ENCODE measurements around the gene RTCB. TPM values are rescaled to one million over a fixed set of nuclear protein-coding genes. Genes with fewer than 3 reads are reported as not detected.

Gene RTCB
- polyA plus RNA-seq, 1 of the 3 experiments (the other 2 are of a cell fraction) = 89.6 TPM

DNA sequence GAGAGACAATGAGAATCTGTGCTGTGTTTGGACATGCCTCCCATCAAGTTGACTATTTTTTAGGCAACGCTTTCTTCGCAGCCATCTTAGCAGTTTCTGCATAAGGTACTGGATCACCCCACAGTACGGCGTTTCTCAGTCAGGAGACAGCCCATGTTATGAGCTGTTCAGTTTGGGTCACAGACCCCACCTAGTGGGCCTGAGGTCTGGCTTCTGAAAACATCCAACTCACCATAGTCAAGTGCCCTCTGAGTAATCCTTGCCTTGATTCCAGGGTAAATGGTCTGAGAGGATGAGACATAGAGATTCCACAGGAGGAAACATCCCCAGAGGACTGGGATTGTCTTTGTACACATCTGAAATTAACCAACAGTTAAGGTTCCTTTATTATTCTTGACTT is 45.0 kb upstream of the RTCB start:
- TF ChIP-seq, protein P1, sequence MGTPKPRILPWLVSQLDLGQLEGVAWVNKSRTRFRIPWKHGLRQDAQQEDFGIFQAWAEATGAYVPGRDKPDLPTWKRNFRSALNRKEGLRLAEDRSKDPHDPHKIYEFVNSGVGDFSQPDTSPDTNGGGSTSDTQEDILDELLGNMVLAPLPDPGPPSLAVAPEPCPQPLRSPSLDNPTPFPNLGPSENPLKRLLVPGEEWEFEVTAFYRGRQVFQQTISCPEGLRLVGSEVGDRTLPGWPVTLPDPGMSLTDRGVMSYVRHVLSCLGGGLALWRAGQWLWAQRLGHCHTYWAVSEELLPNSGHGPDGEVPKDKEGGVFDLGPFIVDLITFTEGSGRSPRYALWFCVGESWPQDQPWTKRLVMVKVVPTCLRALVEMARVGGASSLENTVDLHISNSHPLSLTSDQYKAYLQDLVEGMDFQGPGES (IDR thresholded peaks at IDR 0.05; ENCODE audit: low read depth, low read length) = no peak
- TF ChIP-seq MXI1 (IDR thresholded peaks at IDR 0.05; ENCODE audit: low read depth, low read length) (no peak), YY1 (IDR thresholded peaks at IDR 0.05; ENCODE audit: low read depth) (no peak), RFX5 (IDR thresholded peaks at IDR 0.05; ENCODE audit: low read length) (no peak), FOXM1 (IDR thresholded peaks at IDR 0.05; ENCODE audit: low read depth) (no peak)
- TF ChIP-seq, protein P2, sequence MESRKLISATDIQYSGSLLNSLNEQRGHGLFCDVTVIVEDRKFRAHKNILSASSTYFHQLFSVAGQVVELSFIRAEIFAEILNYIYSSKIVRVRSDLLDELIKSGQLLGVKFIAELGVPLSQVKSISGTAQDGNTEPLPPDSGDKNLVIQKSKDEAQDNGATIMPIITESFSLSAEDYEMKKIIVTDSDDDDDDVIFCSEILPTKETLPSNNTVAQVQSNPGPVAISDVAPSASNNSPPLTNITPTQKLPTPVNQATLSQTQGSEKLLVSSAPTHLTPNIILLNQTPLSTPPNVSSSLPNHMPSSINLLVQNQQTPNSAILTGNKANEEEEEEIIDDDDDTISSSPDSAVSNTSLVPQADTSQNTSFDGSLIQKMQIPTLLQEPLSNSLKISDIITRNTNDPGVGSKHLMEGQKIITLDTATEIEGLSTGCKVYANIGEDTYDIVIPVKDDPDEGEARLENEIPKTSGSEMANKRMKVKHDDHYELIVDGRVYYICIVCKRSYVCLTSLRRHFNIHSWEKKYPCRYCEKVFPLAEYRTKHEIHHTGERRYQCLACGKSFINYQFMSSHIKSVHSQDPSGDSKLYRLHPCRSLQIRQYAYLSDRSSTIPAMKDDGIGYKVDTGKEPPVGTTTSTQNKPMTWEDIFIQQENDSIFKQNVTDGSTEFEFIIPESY (IDR thresholded peaks at IDR 0.05; ENCODE audit: borderline replicate concordance, low read depth) = no peak
- TF ChIP-seq, protein P3, sequence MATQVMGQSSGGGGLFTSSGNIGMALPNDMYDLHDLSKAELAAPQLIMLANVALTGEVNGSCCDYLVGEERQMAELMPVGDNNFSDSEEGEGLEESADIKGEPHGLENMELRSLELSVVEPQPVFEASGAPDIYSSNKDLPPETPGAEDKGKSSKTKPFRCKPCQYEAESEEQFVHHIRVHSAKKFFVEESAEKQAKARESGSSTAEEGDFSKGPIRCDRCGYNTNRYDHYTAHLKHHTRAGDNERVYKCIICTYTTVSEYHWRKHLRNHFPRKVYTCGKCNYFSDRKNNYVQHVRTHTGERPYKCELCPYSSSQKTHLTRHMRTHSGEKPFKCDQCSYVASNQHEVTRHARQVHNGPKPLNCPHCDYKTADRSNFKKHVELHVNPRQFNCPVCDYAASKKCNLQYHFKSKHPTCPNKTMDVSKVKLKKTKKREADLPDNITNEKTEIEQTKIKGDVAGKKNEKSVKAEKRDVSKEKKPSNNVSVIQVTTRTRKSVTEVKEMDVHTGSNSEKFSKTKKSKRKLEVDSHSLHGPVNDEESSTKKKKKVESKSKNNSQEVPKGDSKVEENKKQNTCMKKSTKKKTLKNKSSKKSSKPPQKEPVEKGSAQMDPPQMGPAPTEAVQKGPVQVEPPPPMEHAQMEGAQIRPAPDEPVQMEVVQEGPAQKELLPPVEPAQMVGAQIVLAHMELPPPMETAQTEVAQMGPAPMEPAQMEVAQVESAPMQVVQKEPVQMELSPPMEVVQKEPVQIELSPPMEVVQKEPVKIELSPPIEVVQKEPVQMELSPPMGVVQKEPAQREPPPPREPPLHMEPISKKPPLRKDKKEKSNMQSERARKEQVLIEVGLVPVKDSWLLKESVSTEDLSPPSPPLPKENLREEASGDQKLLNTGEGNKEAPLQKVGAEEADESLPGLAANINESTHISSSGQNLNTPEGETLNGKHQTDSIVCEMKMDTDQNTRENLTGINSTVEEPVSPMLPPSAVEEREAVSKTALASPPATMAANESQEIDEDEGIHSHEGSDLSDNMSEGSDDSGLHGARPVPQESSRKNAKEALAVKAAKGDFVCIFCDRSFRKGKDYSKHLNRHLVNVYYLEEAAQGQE (IDR thresholded peaks at IDR 0.05; ENCODE audit: low read depth, low read length) = no peak
- TF ChIP-seq, protein P4, sequence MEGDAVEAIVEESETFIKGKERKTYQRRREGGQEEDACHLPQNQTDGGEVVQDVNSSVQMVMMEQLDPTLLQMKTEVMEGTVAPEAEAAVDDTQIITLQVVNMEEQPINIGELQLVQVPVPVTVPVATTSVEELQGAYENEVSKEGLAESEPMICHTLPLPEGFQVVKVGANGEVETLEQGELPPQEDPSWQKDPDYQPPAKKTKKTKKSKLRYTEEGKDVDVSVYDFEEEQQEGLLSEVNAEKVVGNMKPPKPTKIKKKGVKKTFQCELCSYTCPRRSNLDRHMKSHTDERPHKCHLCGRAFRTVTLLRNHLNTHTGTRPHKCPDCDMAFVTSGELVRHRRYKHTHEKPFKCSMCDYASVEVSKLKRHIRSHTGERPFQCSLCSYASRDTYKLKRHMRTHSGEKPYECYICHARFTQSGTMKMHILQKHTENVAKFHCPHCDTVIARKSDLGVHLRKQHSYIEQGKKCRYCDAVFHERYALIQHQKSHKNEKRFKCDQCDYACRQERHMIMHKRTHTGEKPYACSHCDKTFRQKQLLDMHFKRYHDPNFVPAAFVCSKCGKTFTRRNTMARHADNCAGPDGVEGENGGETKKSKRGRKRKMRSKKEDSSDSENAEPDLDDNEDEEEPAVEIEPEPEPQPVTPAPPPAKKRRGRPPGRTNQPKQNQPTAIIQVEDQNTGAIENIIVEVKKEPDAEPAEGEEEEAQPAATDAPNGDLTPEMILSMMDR (IDR thresholded peaks at IDR 0.05) = no peak
- H3K79me2 ChIP-seq (ENCODE audit: insufficient read depth) = no peaks in the 10 kb centered on the region
- H4K20me1 ChIP-seq (ENCODE audit: insufficient read depth) = no peaks in the 10 kb centered on the region
- CTCF ChIA-PET = no interaction called here
- H3K9ac ChIP-seq = no peak overlapping the region
- POLR2A ChIA-PET = no interaction called here
- no peak overlapping the region for H2AFZ ChIP-seq (ENCODE audit: low read depth)
- H3K9me3 ChIP-seq = no peaks in the 10 kb centered on the region
- no peak for DNase-seq
- H3K27ac ChIP-seq (ENCODE audit: low read depth in 2 of 2, low read length in 1 of 2) = no peak overlapping the region
- H3K9me2 ChIP-seq = no peaks in the 10 kb centered on the region
- no peaks in the 10 kb centered on the region for H3F3A ChIP-seq (replicated peaks; ENCODE audit: insufficient read depth)
- no peak overlapping the region for H3K4me2 ChIP-seq
- no peak overlapping the region for H3K4me3 ChIP-seq (ENCODE audit: low read depth in 2 of 2, low read length in 1 of 2)
- 80% methylated on average over 4 of the region's 4 CpGs for WGBS (ENCODE audit: low lambda C conversion rate)
- no peaks in the 10 kb centered on the region for H3K4me1 ChIP-seq (ENCODE audit: control insufficient read depth in 1 of 2, insufficient read depth in 2 of 2, low read depth in 1 of 2, low read length in 1 of 2)
- H3K27me3 ChIP-seq (ENCODE audit: insufficient read depth) = peaks cover 6% of the 10 kb centered on the region; the same call in 1 of the 2 replicates
- H3K36me3 ChIP-seq (replicated peaks in 1 of 2; ENCODE audit: control insufficient read depth in 1 of 2, insufficient read depth in 2 of 2, low read length in 1 of 2) = no peaks in the 10 kb centered on the region
